Head of caudate nucleus (tissue), 42 donors: Measurements from ENCODE around the gene ZNF638.

Experiments
- DNase-seq, 42 donors: peaks; one replicate each; pipeline versions ENCODE4 v3.0.0 to v3.0.0-alpha.2; 2020 to 2021; ENCODE audit warnings: mixed read lengths in 7 of 42
- intact Hi-C: fragments of 100-400 bp; cut with DNase I; formaldehyde crosslinking; loops from one replicate; pipeline ENCODE4 v1.15.0; 2022

The ZNF638 gene

GRCh38 chr2:71464389-71464788, 132.8 kb downstream of the ZNF638 start:
- DNase-seq, result peak in 1 of 42 donors; percentile 11
- intact Hi-C loops, result no loop called here

GRCh38 chr2:71465356-71465755, 133.8 kb downstream of the ZNF638 start:
- intact Hi-C loops, result no loop called here
- DNase-seq, result peak in 1 of 42 donors; percentile 31

GRCh38 chr2:71465961-71466300, 134.3 kb downstream of the ZNF638 start:
- DNase-seq, result no peak
- intact Hi-C loops, result no loop called here

GRCh38 chr2:71466301-71467179, 135.0 kb downstream of the ZNF638 start:
- intact Hi-C loops, result no loop called here
- DNase-seq, result peak in 10 of 42 donors; percentile 9 to 43 (median 18)

- no peak for DNase-seq
- intact Hi-C loops, result no loop called here
Measured at GRCh38 chr2:71467180-71467815, 135.7 kb downstream of the ZNF638 start.

- no peak for DNase-seq
- intact Hi-C loops, result no loop called here
Measured at GRCh38 chr2:71468279-71469015, 136.9 kb downstream of the ZNF638 start.

GRCh38 chr2:71469403-71470398, 138.1 kb downstream of the ZNF638 start:
- intact Hi-C loops, result no loop called here
- no peak for DNase-seq

- intact Hi-C loops, result no loop called here
- no peak for DNase-seq
Measured at GRCh38 chr2:71471276-71471675, 139.7 kb downstream of the ZNF638 start.

GRCh38 chr2:71472019-71472418, 140.4 kb downstream of the ZNF638 start:
- DNase-seq, result no peak
- intact Hi-C loops, result no loop called here

- no peak for DNase-seq
- intact Hi-C loops, result no loop called here
Measured at GRCh38 chr2:71473346-71474031, 141.9 kb downstream of the ZNF638 start.

- DNase-seq, result no peak
- intact Hi-C loops, result no loop called here
Measured at GRCh38 chr2:71474116-71474743, 142.6 kb downstream of the ZNF638 start.

- intact Hi-C loops, result no loop called here
- DNase-seq, result no peak
Measured at GRCh38 chr2:71474744-71475397, 143.3 kb downstream of the ZNF638 start.

- intact Hi-C loops, result no loop called here
- DNase-seq, result no peak
Measured at GRCh38 chr2:71476495-71476894, 144.9 kb downstream of the ZNF638 start.

GRCh38 chr2:71477231-71477691, 145.7 kb downstream of the ZNF638 start:
- intact Hi-C loops, result no loop called here
- DNase-seq, result no peak

GRCh38 chr2:71478806-71479205, 147.2 kb downstream of the ZNF638 start:
- intact Hi-C loops, result no loop called here
- no peak for DNase-seq

GRCh38 chr2:71479261-71479660, 147.7 kb downstream of the ZNF638 start:
- intact Hi-C loops, result no loop called here
- DNase-seq, result no peak

- intact Hi-C loops, result no loop called here
- no peak for DNase-seq
Measured at GRCh38 chr2:71481111-71481510, 149.5 kb downstream of the ZNF638 start.
